ENCODE data around the gene TADA2A.

TADA2A gene

GRCh38 chr17:37406635-37407461 is at the start of gene TADA2A, which contains the start of gene ACACA:
Gene TADA2A, plus strand, starts transcription at chr17:37406886. Its CDS starts 4,480 bp downstream, at chr17:37411366.
Gene ACACA, minus strand, starts transcription at chr17:37406836. Its CDS starts 537 bp downstream, at chr17:37406299.
- H3K9ac ChIP-seq (ENCODE audit: low read length): peak within 1 kb of the TSS; percentile 97
- no peaks in the 10 kb centered on the region for H3K27me3 ChIP-seq (ENCODE audit: control insufficient read depth, insufficient read depth, low read length)
- H3K4me1 ChIP-seq (ENCODE audit: control insufficient read depth, low read depth, low read length): no peaks in the 10 kb centered on the region
- peaks cover 8% of the 10 kb centered on the region for H3K36me3 ChIP-seq (ENCODE audit: control insufficient read depth, low read depth, low read length)
- H3K4me3 ChIP-seq (ENCODE audit: low read length): peak within 1 kb of the TSS; percentile 95
- peak within 1 kb of the TSS; percentile 93 for H3K27ac ChIP-seq (ENCODE audit: low read length)
- H3K9me3 ChIP-seq (ENCODE audit: control insufficient read depth, low read depth, low read length): no peaks in the 10 kb centered on the region

DNA sequence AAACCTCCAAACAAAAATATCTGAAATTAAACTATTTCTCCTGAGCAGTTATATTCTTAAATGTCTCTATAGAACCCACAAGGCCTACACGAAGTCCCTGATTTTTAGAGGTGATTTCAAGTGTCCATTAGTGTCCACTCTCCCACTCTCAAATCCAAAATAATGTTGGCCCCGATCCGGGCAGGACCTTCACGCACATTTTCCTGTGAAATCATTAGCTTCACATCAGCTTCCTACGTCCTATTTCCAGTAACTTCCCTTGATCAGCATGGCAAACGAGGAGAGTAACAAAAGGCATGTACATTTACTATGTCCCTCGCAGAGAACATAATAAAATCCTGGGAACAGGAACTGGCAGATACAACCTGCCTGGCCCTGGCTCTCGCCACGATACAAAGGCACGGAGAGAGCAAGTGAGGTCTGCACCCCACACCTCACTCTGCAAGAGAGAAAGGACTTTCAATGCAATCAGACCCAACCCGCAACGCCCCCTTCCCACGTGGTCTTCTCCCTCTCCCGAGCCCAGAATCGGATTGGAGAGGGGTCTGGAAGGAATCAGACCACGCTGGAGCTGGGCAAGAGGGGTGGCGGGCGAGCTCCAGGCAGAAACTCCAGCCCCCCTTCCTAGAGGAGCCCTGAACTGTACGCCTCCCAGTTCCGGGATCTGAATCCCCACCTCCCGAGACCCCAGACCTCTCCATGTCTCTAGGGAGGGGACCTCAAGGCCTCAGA is 48.4 kb upstream of the TADA2A start:
- no peaks in the 10 kb centered on the region for H3K9me3 ChIP-seq (ENCODE audit: control insufficient read depth, low read depth, low read length)
- peak overlapping the region; percentile 95 for H3K9ac ChIP-seq (ENCODE audit: low read length)
- H3K36me3 ChIP-seq (ENCODE audit: control insufficient read depth, low read depth, low read length): peaks cover 6% of the 10 kb centered on the region
- peak overlapping the region; percentile 94 for H3K27ac ChIP-seq (ENCODE audit: low read length)
- H3K4me3 ChIP-seq (ENCODE audit: low read length): peak overlapping the region; percentile 99
- peaks cover 24% of the 10 kb centered on the region for H3K4me1 ChIP-seq (ENCODE audit: control insufficient read depth, low read depth, low read length)
- no peaks in the 10 kb centered on the region for H3K27me3 ChIP-seq (ENCODE audit: control insufficient read depth, insufficient read depth, low read length)

- H3K9me3 ChIP-seq (ENCODE audit: control insufficient read depth, low read depth, low read length): no peaks in the 10 kb centered on the region
- H3K27me3 ChIP-seq (ENCODE audit: control insufficient read depth, insufficient read depth, low read length): no peaks in the 10 kb centered on the region
- peak overlapping the region; percentile 99 for H3K4me3 ChIP-seq (ENCODE audit: low read length)
- H3K36me3 ChIP-seq (ENCODE audit: control insufficient read depth, low read depth, low read length): peaks cover 4% of the 10 kb centered on the region
- peak overlapping the region; percentile 94 for H3K27ac ChIP-seq (ENCODE audit: low read length)
- H3K4me1 ChIP-seq (ENCODE audit: control insufficient read depth, low read depth, low read length): peaks cover 24% of the 10 kb centered on the region
- H3K9ac ChIP-seq (ENCODE audit: low read length): peak overlapping the region; percentile 95
Measured at GRCh38 chr17:37358830-37359681, 47.6 kb upstream of the TADA2A start.

DNA sequence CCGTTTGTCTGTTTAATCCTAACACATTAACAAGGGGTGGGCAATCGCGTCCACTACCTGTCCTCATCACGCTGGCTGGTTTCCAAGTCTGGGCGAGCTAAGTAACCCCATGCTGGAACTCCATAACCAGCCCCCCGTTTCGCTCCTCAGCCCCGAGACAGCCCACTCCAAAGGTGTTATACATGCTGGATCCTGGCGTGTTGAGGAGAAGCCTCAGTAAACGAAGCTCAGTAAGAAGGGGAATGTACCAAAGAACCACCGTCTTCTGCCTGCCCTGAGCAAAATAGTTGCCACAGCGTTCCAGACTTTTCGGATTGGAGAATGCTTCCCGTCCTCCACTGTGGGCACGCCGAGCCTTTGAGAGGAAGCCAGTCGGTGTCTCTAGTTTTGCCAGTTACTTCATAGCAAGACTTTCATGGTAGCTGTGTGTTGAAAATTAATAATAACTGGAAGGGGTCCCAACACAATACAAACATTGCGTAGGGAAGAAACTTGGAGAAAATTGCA is 47.0 kb upstream of the TADA2A start:
- Histone ChIP-seq H3K9me3 (ENCODE audit: control insufficient read depth, low read depth, low read length) (no peaks in the 10 kb centered on the region), H3K27me3 (ENCODE audit: control insufficient read depth, insufficient read depth, low read length) (no peaks in the 10 kb centered on the region), H3K36me3 (ENCODE audit: control insufficient read depth, low read depth, low read length) (peaks cover 4% of the 10 kb centered on the region), H3K9ac (ENCODE audit: low read length) (peak overlapping the region; percentile 21), H3K4me3 (ENCODE audit: low read length) (peak overlapping the region; percentile 26), H3K4me1 (ENCODE audit: control insufficient read depth, low read depth, low read length) (peaks cover 24% of the 10 kb centered on the region), H3K27ac (ENCODE audit: low read length) (peak overlapping the region; percentile 7)

DNA sequence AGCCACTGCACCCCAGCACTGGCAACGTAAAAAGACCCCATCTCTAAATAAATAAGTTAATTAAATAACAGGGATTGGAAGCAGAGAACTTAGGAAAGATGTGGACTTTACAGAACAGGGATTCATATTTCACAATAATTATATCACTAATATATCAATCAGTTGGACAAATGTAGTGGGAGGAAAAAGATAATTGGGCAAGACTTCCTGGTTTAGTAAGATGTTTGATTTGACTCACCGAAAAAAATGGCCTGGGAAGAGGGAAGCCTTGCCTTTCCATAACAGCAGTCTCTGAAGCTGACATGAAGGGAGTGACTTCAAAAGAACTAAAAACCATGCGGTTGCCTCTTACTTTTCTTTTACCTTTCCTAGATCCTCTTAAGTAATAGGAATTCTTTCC is 46.1 kb upstream of the TADA2A start:
- H3K9ac ChIP-seq (ENCODE audit: low read length): no peak overlapping the region
- no peaks in the 10 kb centered on the region for H3K27me3 ChIP-seq (ENCODE audit: control insufficient read depth, insufficient read depth, low read length)
- H3K27ac ChIP-seq (ENCODE audit: low read length): no peak overlapping the region
- peaks cover 4% of the 10 kb centered on the region for H3K36me3 ChIP-seq (ENCODE audit: control insufficient read depth, low read depth, low read length)
- H3K9me3 ChIP-seq (ENCODE audit: control insufficient read depth, low read depth, low read length): no peaks in the 10 kb centered on the region
- H3K4me1 ChIP-seq (ENCODE audit: control insufficient read depth, low read depth, low read length): peaks cover 24% of the 10 kb centered on the region
- no peak overlapping the region for H3K4me3 ChIP-seq (ENCODE audit: low read length)

- H3K27me3 ChIP-seq (ENCODE audit: control insufficient read depth, insufficient read depth, low read length): no peaks in the 10 kb centered on the region
- peaks cover 4% of the 10 kb centered on the region for H3K36me3 ChIP-seq (ENCODE audit: control insufficient read depth, low read depth, low read length)
- peaks cover 23% of the 10 kb centered on the region for H3K4me1 ChIP-seq (ENCODE audit: control insufficient read depth, low read depth, low read length)
- no peaks in the 10 kb centered on the region for H3K9me3 ChIP-seq (ENCODE audit: control insufficient read depth, low read depth, low read length)
- H3K27ac ChIP-seq (ENCODE audit: low read length): no peak overlapping the region
- no peak overlapping the region for H3K9ac ChIP-seq (ENCODE audit: low read length)
- no peak overlapping the region for H3K4me3 ChIP-seq (ENCODE audit: low read length)
Measured at GRCh38 chr17:37361543-37361942, 45.1 kb upstream of the TADA2A start.

- no peaks in the 10 kb centered on the region for H3K27me3 ChIP-seq (ENCODE audit: control insufficient read depth, insufficient read depth, low read length)
- H3K4me3 ChIP-seq (ENCODE audit: low read length): no peak overlapping the region
- no peaks in the 10 kb centered on the region for H3K4me1 ChIP-seq (ENCODE audit: control insufficient read depth, low read depth, low read length)
- no peak overlapping the region for H3K27ac ChIP-seq (ENCODE audit: low read length)
- no peak overlapping the region for H3K9ac ChIP-seq (ENCODE audit: low read length)
- no peaks in the 10 kb centered on the region for H3K9me3 ChIP-seq (ENCODE audit: control insufficient read depth, low read depth, low read length)
- H3K36me3 ChIP-seq (ENCODE audit: control insufficient read depth, low read depth, low read length): no peaks in the 10 kb centered on the region
Measured at GRCh38 chr17:37365589-37365988, 41.1 kb upstream of the TADA2A start.

GRCh38 chr17:37368577-37368976 is 38.1 kb upstream of the TADA2A start:
- no peaks in the 10 kb centered on the region for H3K36me3 ChIP-seq (ENCODE audit: control insufficient read depth, low read depth, low read length)
- no peaks in the 10 kb centered on the region for H3K9me3 ChIP-seq (ENCODE audit: control insufficient read depth, low read depth, low read length)
- no peak overlapping the region for H3K27ac ChIP-seq (ENCODE audit: low read length)
- H3K4me3 ChIP-seq (ENCODE audit: low read length): no peak overlapping the region
- H3K27me3 ChIP-seq (ENCODE audit: control insufficient read depth, insufficient read depth, low read length): no peaks in the 10 kb centered on the region
- H3K9ac ChIP-seq (ENCODE audit: low read length): no peak overlapping the region
- H3K4me1 ChIP-seq (ENCODE audit: control insufficient read depth, low read depth, low read length): no peaks in the 10 kb centered on the region

DNA sequence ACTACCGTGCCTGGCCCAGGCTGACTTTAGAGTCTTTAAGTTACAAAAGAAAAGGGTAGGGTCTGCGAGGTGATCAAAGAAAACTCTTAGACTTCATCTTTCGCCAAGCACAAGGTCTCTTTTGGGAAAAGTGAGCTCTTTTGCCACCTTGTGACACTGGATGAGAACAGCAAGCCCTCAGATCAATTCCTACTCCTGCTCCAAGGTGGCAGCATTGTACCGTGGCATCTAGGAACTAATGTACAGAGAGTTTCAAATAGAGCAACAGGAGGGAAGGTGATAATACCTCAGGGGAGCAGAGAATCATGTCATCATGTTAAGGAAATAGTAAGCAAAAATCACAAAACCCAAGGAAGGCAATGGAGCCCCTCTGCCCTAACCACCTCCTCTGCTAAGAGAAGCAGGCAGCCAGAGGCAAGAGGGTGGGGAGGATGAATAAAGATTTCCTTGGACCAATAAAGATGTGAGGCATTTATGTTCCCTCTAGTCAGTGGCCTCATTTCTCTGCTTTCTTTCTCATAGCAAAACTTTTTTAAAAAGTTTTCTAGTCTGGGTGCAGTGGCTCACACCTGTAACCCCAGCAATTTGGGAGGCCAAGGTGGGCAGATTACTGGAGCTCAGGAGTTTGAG is 33.0 kb upstream of the TADA2A start:
- Histone ChIP-seq H3K27ac (ENCODE audit: low read length) (no peak overlapping the region), H3K27me3 (ENCODE audit: control insufficient read depth, insufficient read depth, low read length) (no peaks in the 10 kb centered on the region), H3K9me3 (ENCODE audit: control insufficient read depth, low read depth, low read length) (no peaks in the 10 kb centered on the region), H3K4me1 (ENCODE audit: control insufficient read depth, low read depth, low read length) (no peaks in the 10 kb centered on the region), H3K9ac (ENCODE audit: low read length) (no peak overlapping the region), H3K4me3 (ENCODE audit: low read length) (no peak overlapping the region), H3K36me3 (ENCODE audit: control insufficient read depth, low read depth, low read length) (no peaks in the 10 kb centered on the region)

DNA sequence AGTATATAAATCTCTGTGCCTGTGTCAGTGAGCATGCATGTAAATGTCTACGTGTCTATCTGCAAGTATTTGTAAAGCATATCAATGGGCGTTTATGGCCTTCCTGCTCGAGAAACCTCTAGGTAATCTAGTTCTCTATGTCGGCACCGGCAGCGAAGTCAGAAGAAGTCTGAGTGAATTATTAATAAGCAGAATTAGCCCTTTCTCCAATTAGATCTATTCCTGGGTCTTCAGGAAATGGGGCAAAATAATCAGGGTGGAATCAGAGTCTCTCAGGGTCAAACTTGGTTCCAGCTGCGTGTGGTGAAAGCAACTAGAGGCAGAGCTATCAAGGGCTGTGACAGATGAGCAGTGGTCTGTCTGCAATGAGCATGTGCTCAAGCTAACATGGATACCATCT is 31.0 kb upstream of the TADA2A start, which contains the start of gene C17orf78:
Gene C17orf78, plus strand, starts transcription at position 280 of the 400 bp plus-strand sequence. Its CDS starts 108 bp downstream, at position 388.
- H3K9ac ChIP-seq (ENCODE audit: low read length): no peak within 1 kb of the TSS
- H3K27ac ChIP-seq (ENCODE audit: low read length): no peak within 1 kb of the TSS
- no peaks in the 10 kb centered on the region for H3K4me1 ChIP-seq (ENCODE audit: control insufficient read depth, low read depth, low read length)
- no peaks in the 10 kb centered on the region for H3K36me3 ChIP-seq (ENCODE audit: control insufficient read depth, low read depth, low read length)
- H3K9me3 ChIP-seq (ENCODE audit: control insufficient read depth, low read depth, low read length): no peaks in the 10 kb centered on the region
- no peak within 1 kb of the TSS for H3K4me3 ChIP-seq (ENCODE audit: low read length)
- no peaks in the 10 kb centered on the region for H3K27me3 ChIP-seq (ENCODE audit: control insufficient read depth, insufficient read depth, low read length)
